ENCODE measurements around the gene TPRN. TPM values are rescaled to one million over a fixed set of nuclear protein-coding genes. Genes with fewer than 3 reads are reported as not detected.

The TPRN gene
- total RNA-seq, 5 donors from 2014 or later (not counting 1 experiment from before 2014, with no cell fraction given) = 5.8 to 12.8 (median 12.1) TPM

DNA sequence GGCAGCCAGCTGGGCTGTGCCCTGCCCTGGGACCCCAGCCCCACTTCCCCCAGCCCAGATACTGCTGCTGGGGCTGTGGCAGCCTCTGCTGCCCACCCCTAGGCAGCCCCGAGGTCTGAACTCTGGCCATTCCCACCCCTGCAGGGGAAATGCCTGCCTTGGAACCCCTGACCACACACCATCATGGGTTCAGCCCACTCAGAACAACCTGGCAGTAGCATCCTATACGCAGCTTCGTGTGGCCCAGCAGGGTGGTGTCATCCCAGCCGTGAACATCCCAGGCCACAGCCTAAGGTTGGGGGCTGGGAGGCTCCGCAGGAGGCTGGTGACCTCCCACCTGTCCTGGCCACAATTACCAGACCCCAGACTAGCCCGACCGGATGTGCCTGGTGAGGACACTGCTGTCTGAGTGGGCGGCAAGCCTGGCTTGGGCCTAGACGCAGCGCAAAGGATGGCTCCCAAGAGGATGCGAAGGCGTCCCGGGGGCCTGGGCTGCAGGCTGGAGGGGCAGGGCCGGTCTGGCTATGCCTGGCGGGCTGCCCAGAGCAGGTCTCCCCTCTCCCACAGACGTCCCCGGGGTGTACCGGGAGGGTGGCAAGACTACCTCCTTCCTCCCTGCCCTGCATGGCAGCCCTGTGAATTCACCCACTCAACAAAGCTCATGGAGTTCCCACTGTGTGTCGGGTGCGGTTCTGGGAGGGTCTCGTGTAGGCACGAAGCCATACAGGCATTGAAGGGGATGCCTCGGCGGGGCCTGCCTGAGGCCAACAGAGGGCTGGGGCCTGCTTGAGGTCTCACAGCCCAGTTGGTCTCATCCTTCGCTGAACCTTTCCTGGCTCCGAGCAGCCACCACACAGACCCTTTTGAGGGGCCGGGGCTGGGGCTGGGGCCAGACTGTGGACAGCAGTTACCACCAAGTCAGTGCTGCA is 28.7 kb upstream of the TPRN start:
- no peak overlapping the region for H3K27ac ChIP-seq (ENCODE audit: low read length)
- peaks cover 2 to 6% (median 4%) of the 10 kb centered on the region in 3 donors for H3K4me1 Mint-ChIP-seq
- H3K4me3 ChIP-seq (ENCODE audit: control insufficient read depth in 1 of 2, extremely low read depth in 1 of 2, low read length in 1 of 2) = no peak overlapping the region
- H3K36me3 Mint-ChIP-seq = no peaks in the 10 kb centered on the region
- no peak overlapping the region for H3K4me3 Mint-ChIP-seq
- peaks cover 4 to 12% of the 10 kb centered on the region in 2 donors for H3K27me3 Mint-ChIP-seq
- no peak overlapping the region for H3K27ac Mint-ChIP-seq
- H3K9me3 Mint-ChIP-seq = no peaks in the 10 kb centered on the region
- ChIA-PET POLR2A (no interaction called here), CTCF (no interaction called here)
- whole genome bisulfite sequencing (ENCODE audit: insufficient coverage) = 83% methylated on average over 24 of the region's 27 CpGs
- peaks cover 0 to 67% of the 10 kb centered on the region in 2 experiments for H3K27me3 ChIP-seq (replicated peaks in 1 of 2; ENCODE audit: control insufficient read depth in 2 of 2, extremely low read depth in 1 of 2, insufficient read depth in 2 of 2, low read length in 1 of 2)
- H3K4me1 ChIP-seq (ENCODE audit: control insufficient read depth in 1 of 2, extremely low read depth in 1 of 2, insufficient read depth in 2 of 2, low read length in 2 of 2) = peaks cover 0 to 13% of the 10 kb centered on the region in 2 experiments
- no peaks in the 10 kb centered on the region for H3K9me3 ChIP-seq
- no peaks in the 10 kb centered on the region for H3K36me3 ChIP-seq (ENCODE audit: control insufficient read depth in 2 of 2, extremely low read depth in 1 of 2, insufficient read depth in 1 of 2, low read length in 1 of 2)
- DNase-seq (no peak), ATAC-seq (replicated peaks in 1 of 4) (no peak)

DNA sequence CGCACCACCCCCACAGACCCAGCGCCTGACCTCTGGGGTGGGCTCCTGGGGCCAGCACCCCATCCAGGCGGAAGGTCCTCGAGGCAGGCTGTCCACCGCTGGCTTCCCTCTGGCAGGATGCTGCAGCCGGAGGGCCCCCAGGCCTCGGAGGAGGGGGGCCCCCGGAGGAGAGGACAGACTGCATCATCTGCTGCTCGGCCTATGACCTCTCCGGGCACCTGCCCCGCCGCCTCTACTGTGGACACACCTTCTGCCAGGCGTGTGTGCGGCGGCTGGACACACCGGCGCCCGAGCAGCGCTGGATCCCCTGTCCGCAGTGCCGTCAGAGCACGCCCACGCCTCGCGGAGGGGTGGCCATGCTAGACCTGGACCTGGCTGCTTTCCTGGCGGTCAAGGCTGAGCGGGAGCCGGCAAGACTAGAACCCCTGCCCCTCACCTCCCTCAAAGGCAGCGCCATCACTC is 28.0 kb upstream of the TPRN start:
- Mint-ChIP-seq H3K4me3 (no peak overlapping the region), H3K4me1 (peaks cover 4 to 6% (median 5%) of the 10 kb centered on the region in 3 donors), H3K27ac (no peak overlapping the region), H3K9me3 (no peaks in the 10 kb centered on the region), H3K27me3 (peaks cover 4 to 12% of the 10 kb centered on the region in 2 donors), H3K36me3 (no peaks in the 10 kb centered on the region)
- Histone ChIP-seq H3K9me3 (no peaks in the 10 kb centered on the region), H3K4me1 (ENCODE audit: control insufficient read depth in 1 of 2, extremely low read depth in 1 of 2, insufficient read depth in 2 of 2, low read length in 2 of 2) (peaks cover 0 to 20% of the 10 kb centered on the region in 2 experiments), H3K36me3 (ENCODE audit: control insufficient read depth in 2 of 2, extremely low read depth in 1 of 2, insufficient read depth in 1 of 2, low read length in 1 of 2) (no peaks in the 10 kb centered on the region), H3K4me3 (ENCODE audit: control insufficient read depth in 1 of 2, extremely low read depth in 1 of 2, low read length in 1 of 2) (no peak overlapping the region), H3K27me3 (replicated peaks in 1 of 2; ENCODE audit: control insufficient read depth in 2 of 2, extremely low read depth in 1 of 2, insufficient read depth in 2 of 2, low read length in 1 of 2) (peaks cover 0 to 67% of the 10 kb centered on the region in 2 experiments), H3K27ac (ENCODE audit: low read length) (no peak overlapping the region)
- ChIA-PET POLR2A (no interaction called here), CTCF (interaction anchor here in 1 of 2 donors (1.7 kb wide), 1 partner anchor 133 kb away, joined by 8 read pairs; no protein-coding TSS in a partner anchor)
- 75% methylated on average over 24 of the region's 29 CpGs for WGBS (ENCODE audit: insufficient coverage)
- DNase-seq (no peak), ATAC-seq (replicated peaks in 1 of 4) (no peak)

GRCh38 chr9:137227853-137228505 is 27.4 kb upstream of the TPRN start:
- ATAC-seq (replicated peaks in 1 of 4) (no peak), DNase-seq (no peak)
- no peak overlapping the region for H3K27ac ChIP-seq (ENCODE audit: low read length)
- H3K4me1 Mint-ChIP-seq = peaks cover 6% of the 10 kb centered on the region in 3 donors
- no peak overlapping the region for H3K4me3 Mint-ChIP-seq
- peaks cover 0 to 24% of the 10 kb centered on the region in 2 experiments for H3K4me1 ChIP-seq (ENCODE audit: control insufficient read depth in 1 of 2, extremely low read depth in 1 of 2, insufficient read depth in 2 of 2, low read length in 2 of 2)
- H3K4me3 ChIP-seq (ENCODE audit: control insufficient read depth in 1 of 2, extremely low read depth in 1 of 2, low read length in 1 of 2) = no peak overlapping the region
- ChIA-PET CTCF (interaction anchor here in 1 of 2 donors (1.7 to 2.5 kb wide), 2 partner anchors 132 to 181 kb away, joined by 7 to 8 read pairs; no protein-coding TSS in a partner anchor), POLR2A (no interaction called here)
- peaks cover 0 to 62% of the 10 kb centered on the region in 2 experiments for H3K27me3 ChIP-seq (replicated peaks in 1 of 2; ENCODE audit: control insufficient read depth in 2 of 2, extremely low read depth in 1 of 2, insufficient read depth in 2 of 2, low read length in 1 of 2)
- no peak overlapping the region for H3K27ac Mint-ChIP-seq
- no peaks in the 10 kb centered on the region for H3K9me3 Mint-ChIP-seq
- no peaks in the 10 kb centered on the region for H3K36me3 Mint-ChIP-seq
- H3K9me3 ChIP-seq = no peaks in the 10 kb centered on the region
- H3K27me3 Mint-ChIP-seq = peaks cover 4 to 12% of the 10 kb centered on the region in 2 donors
- no peaks in the 10 kb centered on the region for H3K36me3 ChIP-seq (ENCODE audit: control insufficient read depth in 2 of 2, extremely low read depth in 1 of 2, insufficient read depth in 1 of 2, low read length in 1 of 2)
- 41% methylated on average over 14 of the region's 18 CpGs for WGBS (ENCODE audit: insufficient coverage)

DNA sequence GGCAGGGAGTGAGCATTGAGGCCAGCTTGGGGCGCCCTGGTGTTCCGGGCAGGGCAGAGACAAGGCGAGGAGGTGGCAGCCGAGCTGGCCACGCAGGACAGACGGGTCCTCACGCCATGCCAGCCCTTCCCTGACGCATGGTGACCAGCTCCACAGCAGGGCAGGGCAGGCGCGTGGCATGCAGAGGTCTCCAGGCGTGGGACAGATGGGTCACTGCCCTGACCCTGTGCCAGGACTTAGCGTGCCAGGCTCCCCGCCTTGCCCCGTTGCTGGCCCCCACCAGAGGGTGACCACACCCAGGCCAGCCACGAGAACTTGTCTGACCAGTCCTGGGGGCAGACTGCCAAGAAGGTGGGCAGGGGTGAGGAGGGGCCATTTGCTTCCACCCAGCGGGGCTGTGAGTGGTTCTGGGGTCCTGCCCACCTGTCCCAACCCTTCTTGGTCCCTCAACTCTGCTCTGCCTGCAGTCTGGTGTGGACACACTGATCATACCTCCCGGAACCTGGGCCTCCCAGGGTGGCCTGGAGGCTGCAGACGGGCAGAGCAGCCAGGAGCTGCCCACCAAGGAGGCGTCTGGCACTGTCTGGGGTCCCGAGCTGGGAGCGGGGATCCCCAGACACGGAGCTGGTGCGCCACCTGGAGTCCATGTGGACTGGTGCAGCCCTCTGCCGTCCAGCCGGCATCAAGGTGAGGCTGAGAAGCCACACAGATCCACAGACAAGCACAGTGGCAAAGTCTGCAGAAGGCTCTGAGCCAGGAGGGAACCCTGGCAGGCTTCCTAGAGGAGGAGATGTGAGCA is 26.7 kb upstream of the TPRN start, which contains the start of gene RNF224:
Gene RNF224 (plus strand): TSS at position 449 of the 799 bp plus-strand sequence. CDS start 834 bp downstream, outside the sequence.
- DNase-seq (peak; percentile 48 to 89 (median 74)), ATAC-seq (replicated peaks in 1 of 4) (peak; percentile 28 to 44 (median 32))
- POLR2A ChIA-PET = no interaction called here
- no peaks in the 10 kb centered on the region for H3K36me3 ChIP-seq (ENCODE audit: control insufficient read depth in 2 of 2, extremely low read depth in 1 of 2, insufficient read depth in 1 of 2, low read length in 1 of 2)
- H3K9me3 Mint-ChIP-seq = no peaks in the 10 kb centered on the region
- no peaks in the 10 kb centered on the region for H3K9me3 ChIP-seq
- H3K4me1 ChIP-seq (ENCODE audit: control insufficient read depth in 1 of 2, extremely low read depth in 1 of 2, insufficient read depth in 2 of 2, low read length in 2 of 2) = peaks cover 2 to 32% of the 10 kb centered on the region in 2 experiments
- no peak within 1 kb of the TSS for H3K4me3 ChIP-seq (ENCODE audit: control insufficient read depth in 1 of 2, extremely low read depth in 1 of 2, low read length in 1 of 2)
- H3K27ac ChIP-seq (ENCODE audit: low read length) = no peak within 1 kb of the TSS
- CTCF ChIA-PET = interaction anchor here in 1 of 2 donors (0.7 to 2.5 kb wide), 3 partner anchors 12 to 181 kb away, joined by 3 to 8 read pairs (median 7); no protein-coding TSS in a partner anchor
- H3K36me3 Mint-ChIP-seq = no peaks in the 10 kb centered on the region
- peaks cover 0 to 57% of the 10 kb centered on the region in 2 experiments for H3K27me3 ChIP-seq (replicated peaks in 1 of 2; ENCODE audit: control insufficient read depth in 2 of 2, extremely low read depth in 1 of 2, insufficient read depth in 2 of 2, low read length in 1 of 2)
- 52% methylated on average over 24 of the region's 25 CpGs for WGBS (ENCODE audit: insufficient coverage)
- no peak within 1 kb of the TSS for H3K4me3 Mint-ChIP-seq
- H3K4me1 Mint-ChIP-seq = peaks cover 6 to 8% (median 7%) of the 10 kb centered on the region in 3 donors
- H3K27ac Mint-ChIP-seq = no peak within 1 kb of the TSS
- peaks cover 4 to 12% of the 10 kb centered on the region in 2 donors for H3K27me3 Mint-ChIP-seq

- ChIA-PET POLR2A (no interaction called here), CTCF (interaction anchor here in 1 of 2 donors (2.5 kb wide), 1 partner anchor 180 kb away, joined by 7 read pairs; no protein-coding TSS in a partner anchor)
- Histone ChIP-seq H3K4me1 (ENCODE audit: control insufficient read depth in 1 of 2, extremely low read depth in 1 of 2, insufficient read depth in 2 of 2, low read length in 2 of 2) (peaks cover 2 to 36% of the 10 kb centered on the region in 2 experiments), H3K27me3 (replicated peaks in 1 of 2; ENCODE audit: control insufficient read depth in 2 of 2, extremely low read depth in 1 of 2, insufficient read depth in 2 of 2, low read length in 1 of 2) (peaks cover 0 to 50% of the 10 kb centered on the region in 2 experiments), H3K27ac (ENCODE audit: low read length) (no peak overlapping the region), H3K36me3 (ENCODE audit: control insufficient read depth in 2 of 2, extremely low read depth in 1 of 2, insufficient read depth in 1 of 2, low read length in 1 of 2) (no peaks in the 10 kb centered on the region), H3K4me3 (ENCODE audit: control insufficient read depth in 1 of 2, extremely low read depth in 1 of 2, low read length in 1 of 2) (no peak overlapping the region), H3K9me3 (no peaks in the 10 kb centered on the region)
- Mint-ChIP-seq H3K4me1 (peaks cover 6 to 8% (median 7%) of the 10 kb centered on the region in 3 donors), H3K27ac (no peak overlapping the region), H3K27me3 (peaks cover 4 to 10% of the 10 kb centered on the region in 2 donors), H3K9me3 (no peaks in the 10 kb centered on the region), H3K4me3 (no peak overlapping the region), H3K36me3 (no peaks in the 10 kb centered on the region)
- DNase-seq (no peak), ATAC-seq (replicated peaks in 1 of 4) (no peak)
- WGBS (ENCODE audit: insufficient coverage) = 84% methylated on average over 18 of the region's 18 CpGs
Observed at GRCh38 chr9:137226338-137227053, 26.0 kb upstream of the TPRN start.

Data from T-cell (primary cell).